HFFc6 (cell line): ENCODE results near the gene LSM2. TPM values are rescaled to one million over a fixed set of nuclear protein-coding genes. Genes with fewer than 3 reads are reported as not detected.

Source experiments
- DNase-seq: peaks from one replicate; pipeline ENCODE4 v3.0.0-alpha.2; 2018
- H3K27ac Mint-ChIP-seq: 2 replicates; pipeline ENCODE4 v1.8.0; 2020; ENCODE audit warnings: mild to moderate bottlenecking, mixed read lengths
- H3K27me3 Mint-ChIP-seq: 2 replicates; pipeline ENCODE4 v1.8.0; 2021; ENCODE audit warnings: mild to moderate bottlenecking, moderate library complexity, mixed read lengths; ENCODE audit not compliant: insufficient read depth
- H3K36me3 Mint-ChIP-seq: 2 replicates; pipeline ENCODE4 v1.8.0; 2021; ENCODE audit warnings: low read depth, mixed read lengths
- H3K4me1 Mint-ChIP-seq: 2 replicates; pipeline ENCODE4 v1.8.0; 2020; ENCODE audit warnings: low read depth, mixed read lengths
- H3K4me3 Mint-ChIP-seq: 2 replicates; pipeline ENCODE4 v1.8.0; 2020; ENCODE audit warnings: mild to moderate bottlenecking, moderate library complexity, mixed read lengths
- H3K9me3 Mint-ChIP-seq: 2 replicates; pipeline ENCODE4 v1.8.0; 2020; ENCODE audit warnings: mild to moderate bottlenecking, mixed read lengths
- total RNA-seq, 6 experiments: library from RNA; stranded (reverse); fragmentation: NEBNext Ultra II Directional; extraction: Animal tissue kit (Norgen Biotek cat#: 25700); gene quantifications; 2 replicates in 1 of 6; 3 replicates in 5 of 6; pipeline ENCODE4 v1.2.3, GENCODE V29; 2021
- TF ChIP-seq, protein P1 (sequence below): fragments of 200-600 bp; sonication (generic); IDR thresholded peaks from 2 replicates; pipeline ENCODE4 v1.5.0; 2021; ENCODE audit warnings: antibody characterized with exemption, mild to moderate bottlenecking

The LSM2 gene
- total RNA-seq, 6 experiments from 2014 or later = 31.8 to 48.5 (median 43.4) TPM

DNA sequence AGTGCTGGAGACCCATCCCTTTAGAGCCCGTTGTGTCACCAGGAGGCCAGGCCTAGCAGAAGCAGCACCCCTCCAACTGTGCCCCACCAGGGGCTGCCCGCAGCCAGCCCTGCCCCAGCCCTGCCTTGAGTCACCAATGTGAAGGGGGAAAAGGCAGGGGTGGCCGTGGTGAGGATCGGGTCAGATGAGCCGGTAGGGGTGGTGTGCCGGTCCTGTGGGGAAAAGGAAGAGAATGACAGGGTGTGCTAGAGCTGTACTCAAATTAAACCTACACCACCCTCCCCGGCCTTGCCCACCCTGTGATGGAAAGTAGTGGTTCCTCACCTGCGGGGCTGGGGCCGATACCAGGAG is 41.2 kb downstream of the LSM2 start:
- H3K4me3 Mint-ChIP-seq = no peak overlapping the region
- H3K9me3 Mint-ChIP-seq = no peaks in the 10 kb centered on the region
- H3K27me3 Mint-ChIP-seq = no peaks in the 10 kb centered on the region; the same call in 1 of the 2 replicates
- DNase-seq = no peak
- TF ChIP-seq, protein P1, sequence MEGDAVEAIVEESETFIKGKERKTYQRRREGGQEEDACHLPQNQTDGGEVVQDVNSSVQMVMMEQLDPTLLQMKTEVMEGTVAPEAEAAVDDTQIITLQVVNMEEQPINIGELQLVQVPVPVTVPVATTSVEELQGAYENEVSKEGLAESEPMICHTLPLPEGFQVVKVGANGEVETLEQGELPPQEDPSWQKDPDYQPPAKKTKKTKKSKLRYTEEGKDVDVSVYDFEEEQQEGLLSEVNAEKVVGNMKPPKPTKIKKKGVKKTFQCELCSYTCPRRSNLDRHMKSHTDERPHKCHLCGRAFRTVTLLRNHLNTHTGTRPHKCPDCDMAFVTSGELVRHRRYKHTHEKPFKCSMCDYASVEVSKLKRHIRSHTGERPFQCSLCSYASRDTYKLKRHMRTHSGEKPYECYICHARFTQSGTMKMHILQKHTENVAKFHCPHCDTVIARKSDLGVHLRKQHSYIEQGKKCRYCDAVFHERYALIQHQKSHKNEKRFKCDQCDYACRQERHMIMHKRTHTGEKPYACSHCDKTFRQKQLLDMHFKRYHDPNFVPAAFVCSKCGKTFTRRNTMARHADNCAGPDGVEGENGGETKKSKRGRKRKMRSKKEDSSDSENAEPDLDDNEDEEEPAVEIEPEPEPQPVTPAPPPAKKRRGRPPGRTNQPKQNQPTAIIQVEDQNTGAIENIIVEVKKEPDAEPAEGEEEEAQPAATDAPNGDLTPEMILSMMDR = no peak
- peaks cover 29% of the 10 kb centered on the region for H3K4me1 Mint-ChIP-seq
- H3K27ac Mint-ChIP-seq = no peak overlapping the region
- peaks cover 2% of the 10 kb centered on the region; the same call in 1 of the 2 replicates for H3K36me3 Mint-ChIP-seq

DNA sequence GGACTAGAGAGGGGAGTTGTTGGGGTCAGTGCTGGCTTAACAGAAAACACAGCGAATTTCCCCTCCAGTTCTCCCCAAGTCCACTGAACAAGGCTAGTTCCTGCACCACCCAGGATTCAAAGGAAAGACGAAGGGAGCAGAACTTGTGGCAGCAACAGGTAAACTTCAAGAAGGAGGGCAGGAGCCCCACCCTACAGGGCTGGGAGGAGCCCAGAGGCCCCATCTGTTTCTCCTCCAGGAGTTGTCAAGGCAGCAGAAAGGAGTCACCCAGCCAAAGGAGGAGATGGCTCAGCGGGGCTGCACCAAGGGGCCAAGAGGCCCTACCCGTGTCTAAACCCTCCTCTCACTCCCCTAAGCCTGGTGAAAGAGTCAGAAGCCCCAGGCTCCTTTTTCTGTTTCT is 42.6 kb downstream of the LSM2 start:
- no peak for DNase-seq
- peaks cover 29% of the 10 kb centered on the region for H3K4me1 Mint-ChIP-seq
- no peaks in the 10 kb centered on the region; the same call in 1 of the 2 replicates for H3K27me3 Mint-ChIP-seq
- peak overlapping the region; percentile 58 for H3K27ac Mint-ChIP-seq
- H3K36me3 Mint-ChIP-seq = peaks cover 7% of the 10 kb centered on the region; the same call in 1 of the 2 replicates
- no peaks in the 10 kb centered on the region for H3K9me3 Mint-ChIP-seq
- TF ChIP-seq, protein P1 = no peak
- no peak overlapping the region for H3K4me3 Mint-ChIP-seq

DNA sequence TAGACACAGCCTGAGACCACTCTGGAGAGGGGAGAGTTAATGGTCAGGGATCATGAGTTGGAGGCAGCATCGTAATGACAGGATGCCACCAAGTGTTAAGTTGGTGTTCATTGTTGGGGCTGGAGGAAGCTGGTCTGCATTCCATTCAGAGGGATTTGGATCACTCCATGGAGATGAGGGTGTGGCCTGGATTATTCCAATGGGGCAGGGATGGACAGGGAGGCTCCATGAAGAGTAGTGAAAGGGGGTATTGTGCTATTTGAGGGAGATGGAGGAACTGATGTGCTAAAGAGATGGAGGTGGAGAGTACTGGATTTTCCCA is 43.2 kb downstream of the LSM2 start:
- Mint-ChIP-seq H3K27me3 (no peaks in the 10 kb centered on the region; the same call in 1 of the 2 replicates), H3K4me3 (peak overlapping the region; percentile 0; the same call in 1 of the 2 replicates), H3K27ac (peak overlapping the region; percentile 58), H3K9me3 (no peaks in the 10 kb centered on the region), H3K36me3 (peaks cover 7% of the 10 kb centered on the region; the same call in 1 of the 2 replicates), H3K4me1 (peaks cover 29% of the 10 kb centered on the region)
- TF ChIP-seq, protein P1 = no peak
- peak; percentile 73 for DNase-seq

DNA sequence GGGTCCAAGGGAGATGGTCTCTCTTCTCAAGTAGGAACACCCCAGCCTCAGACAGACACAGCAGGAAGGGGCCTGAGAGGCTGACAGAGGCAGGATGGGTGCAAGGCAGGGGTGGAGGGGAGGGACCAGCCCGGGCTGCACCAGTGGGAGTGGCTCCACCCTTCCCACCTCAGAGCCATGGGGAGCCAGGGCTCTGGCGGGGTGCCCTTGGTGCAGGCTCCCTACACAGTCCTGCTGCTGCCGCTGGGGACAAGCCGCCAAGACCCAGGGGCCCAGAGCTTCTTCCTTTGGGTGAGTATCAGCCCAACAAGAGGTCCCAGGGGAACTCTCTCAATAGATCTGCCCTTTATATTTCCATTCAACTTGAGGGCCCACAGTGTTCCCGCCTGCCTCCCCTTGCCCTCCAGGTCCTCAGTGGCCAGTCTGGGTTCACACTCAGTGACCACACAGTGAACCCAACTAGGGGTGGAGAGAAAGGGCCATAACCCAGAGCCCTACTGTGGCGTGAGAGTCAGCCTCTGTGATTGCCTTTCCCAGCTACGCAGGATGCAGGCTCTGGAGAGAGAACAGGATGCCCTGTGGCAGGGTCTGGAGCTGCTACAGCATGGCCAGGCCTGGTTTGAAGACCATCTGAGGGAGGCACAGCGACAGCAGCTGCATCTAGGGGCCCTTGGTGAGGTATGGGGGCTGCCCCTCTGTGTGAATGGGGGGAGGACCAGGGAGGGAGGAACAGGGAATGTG is 43.7 kb downstream of the LSM2 start:
- DNase-seq = no peak
- Mint-ChIP-seq H3K9me3 (no peaks in the 10 kb centered on the region), H3K27ac (peak overlapping the region; percentile 58)

DNA sequence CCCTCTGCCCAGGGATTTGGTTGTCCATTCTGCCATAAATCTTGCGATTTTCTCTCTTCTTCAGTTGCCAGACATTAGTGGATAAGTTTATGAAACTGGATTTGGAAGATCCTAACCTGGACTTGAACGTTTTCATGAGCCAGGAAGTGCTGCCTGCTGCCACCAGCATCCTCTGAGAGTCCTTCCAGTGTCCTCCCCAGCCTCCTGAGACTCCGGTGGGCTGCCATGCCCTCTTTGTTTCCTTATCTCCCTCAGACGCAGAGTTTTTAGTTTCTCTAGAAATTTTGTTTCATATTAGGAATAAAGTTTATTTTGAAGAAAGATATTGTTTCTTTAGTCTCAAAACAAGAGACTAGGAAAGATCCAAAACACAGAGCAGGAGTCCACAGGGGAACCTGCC is 44.4 kb downstream of the LSM2 start, which contains the start of gene SAPCD1:
Gene SAPCD1 (plus strand): TSS at position 301 of the 400 bp plus-strand sequence. CDS start 399 bp downstream, outside the sequence.
- H3K4me1 Mint-ChIP-seq = peaks cover 29% of the 10 kb centered on the region
- H3K9me3 Mint-ChIP-seq = no peaks in the 10 kb centered on the region
- no peaks in the 10 kb centered on the region; the same call in 1 of the 2 replicates for H3K27me3 Mint-ChIP-seq
- H3K4me3 Mint-ChIP-seq = peak within 1 kb of the TSS; percentile 0; the same call in 1 of the 2 replicates
- H3K36me3 Mint-ChIP-seq = peaks cover 7% of the 10 kb centered on the region; the same call in 1 of the 2 replicates
- no peak for DNase-seq
- H3K27ac Mint-ChIP-seq = peak within 1 kb of the TSS; percentile 58
- TF ChIP-seq, protein P1 = no peak

More for the DNA sequence above, 43.7 kb downstream of the LSM2 start:
- Mint-ChIP-seq H3K27me3 (no peaks in the 10 kb centered on the region; the same call in 1 of the 2 replicates), H3K4me3 (peak overlapping the region; percentile 0; the same call in 1 of the 2 replicates), H3K4me1 (peaks cover 29% of the 10 kb centered on the region), H3K36me3 (peaks cover 7% of the 10 kb centered on the region; the same call in 1 of the 2 replicates)
- TF ChIP-seq, protein P1 = no peak
